Measurements from ENCODE around the gene CYYR1. TPM values are rescaled to one million over a fixed set of nuclear protein-coding genes. Genes with fewer than 3 reads are reported as not detected.

CYYR1 gene
- total RNA-seq, 1 experiment from 2014 or later = 48.5 TPM

GRCh38 chr21:26449161-26449560 is 123.9 kb downstream of the CYYR1 start:
- Histone ChIP-seq H3K27me3 (no peaks in the 10 kb centered on the region), H3K9me3 (replicated peaks) (no peaks in the 10 kb centered on the region), H3K27ac (no peak overlapping the region)

GRCh38 chr21:26448751-26449150 is 124.3 kb downstream of the CYYR1 start:
- H3K27me3 ChIP-seq = no peaks in the 10 kb centered on the region
- no peak overlapping the region for H3K27ac ChIP-seq
- H3K9me3 ChIP-seq (replicated peaks) = no peaks in the 10 kb centered on the region
- no peaks in the 10 kb centered on the region for H3K36me3 ChIP-seq
- H3K4me1 ChIP-seq = peaks cover 28% of the 10 kb centered on the region
- no peak for DNase-seq
- H3K4me3 ChIP-seq = no peak overlapping the region

More at GRCh38 chr21:26449161-26449560, 123.9 kb downstream of the CYYR1 start:
- Histone ChIP-seq H3K4me1 (peaks cover 26% of the 10 kb centered on the region), H3K4me3 (no peak overlapping the region), H3K36me3 (no peaks in the 10 kb centered on the region)
- no peak for DNase-seq

GRCh38 chr21:26447932-26448475 is 125.1 kb downstream of the CYYR1 start:
- H3K9me3 ChIP-seq (replicated peaks) = no peaks in the 10 kb centered on the region
- peaks cover 30% of the 10 kb centered on the region for H3K4me1 ChIP-seq
- no peaks in the 10 kb centered on the region for H3K36me3 ChIP-seq
- H3K27me3 ChIP-seq = no peaks in the 10 kb centered on the region
- no peak overlapping the region for H3K27ac ChIP-seq
- no peak overlapping the region for H3K4me3 ChIP-seq
- DNase-seq = no peak

GRCh38 chr21:26445440-26445839 is 127.6 kb downstream of the CYYR1 start:
- H3K4me1 ChIP-seq = peaks cover 30% of the 10 kb centered on the region
- DNase-seq = peak in 1 of 2 experiments; percentile 42
- peaks cover 8% of the 10 kb centered on the region; the same call in 1 of the 2 replicates for H3K9me3 ChIP-seq (replicated peaks)
- H3K36me3 ChIP-seq = no peaks in the 10 kb centered on the region
- H3K27ac ChIP-seq = peak overlapping the region; percentile 22
- H3K27me3 ChIP-seq = no peaks in the 10 kb centered on the region
- no peak overlapping the region for H3K4me3 ChIP-seq

- Histone ChIP-seq H3K9me3 (replicated peaks) (peaks cover 10% of the 10 kb centered on the region; the same call in 1 of the 2 replicates), H3K27ac (no peak overlapping the region; the same call in 1 of the 2 replicates), H3K27me3 (no peaks in the 10 kb centered on the region), H3K36me3 (no peaks in the 10 kb centered on the region), H3K4me1 (peaks cover 30% of the 10 kb centered on the region), H3K4me3 (no peak overlapping the region)
- peak; percentile 28 to 58 for DNase-seq
Measured at GRCh38 chr21:26444646-26445045, 128.4 kb downstream of the CYYR1 start.

GRCh38 chr21:26443867-26444266 is 129.2 kb downstream of the CYYR1 start:
- Histone ChIP-seq H3K27ac (no peak overlapping the region; the same call in 1 of the 2 replicates), H3K4me3 (no peak overlapping the region), H3K27me3 (no peaks in the 10 kb centered on the region), H3K4me1 (peaks cover 35% of the 10 kb centered on the region), H3K36me3 (no peaks in the 10 kb centered on the region), H3K9me3 (replicated peaks) (peaks cover 10% of the 10 kb centered on the region; the same call in 1 of the 2 replicates)
- no peak for DNase-seq

- Histone ChIP-seq H3K9me3 (replicated peaks) (peaks cover 10% of the 10 kb centered on the region; the same call in 1 of the 2 replicates), H3K27me3 (no peaks in the 10 kb centered on the region), H3K4me3 (no peak overlapping the region), H3K4me1 (peaks cover 38% of the 10 kb centered on the region), H3K27ac (no peak overlapping the region), H3K36me3 (no peaks in the 10 kb centered on the region)
- DNase-seq = no peak
Measured at GRCh38 chr21:26443291-26443690, 129.8 kb downstream of the CYYR1 start.

GRCh38 chr21:26441149-26441548 is 131.9 kb downstream of the CYYR1 start:
- Histone ChIP-seq H3K9me3 (replicated peaks) (peaks cover 10% of the 10 kb centered on the region; the same call in 1 of the 2 replicates), H3K4me3 (no peak overlapping the region), H3K4me1 (peaks cover 45% of the 10 kb centered on the region), H3K27ac (no peak overlapping the region), H3K27me3 (no peaks in the 10 kb centered on the region), H3K36me3 (no peaks in the 10 kb centered on the region)
- DNase-seq = no peak

- H3K9me3 ChIP-seq (replicated peaks) = peaks cover 10% of the 10 kb centered on the region; the same call in 1 of the 2 replicates
- DNase-seq = peak; percentile 17 to 40
- peaks cover 27% of the 10 kb centered on the region for H3K4me1 ChIP-seq
- H3K27ac ChIP-seq = peak overlapping the region; percentile 22
- H3K27me3 ChIP-seq = no peaks in the 10 kb centered on the region
- H3K4me3 ChIP-seq = no peak overlapping the region
- no peaks in the 10 kb centered on the region for H3K36me3 ChIP-seq
Measured at GRCh38 chr21:26438976-26439375, 134.1 kb downstream of the CYYR1 start.

- Histone ChIP-seq H3K36me3 (no peaks in the 10 kb centered on the region), H3K27ac (peak overlapping the region; percentile 54), H3K27me3 (no peaks in the 10 kb centered on the region), H3K4me3 (no peak overlapping the region), H3K9me3 (replicated peaks) (peaks cover 10% of the 10 kb centered on the region; the same call in 1 of the 2 replicates), H3K4me1 (peaks cover 25% of the 10 kb centered on the region)
- peak; percentile 51 to 53 for DNase-seq
Measured at GRCh38 chr21:26437326-26438009, 135.6 kb downstream of the CYYR1 start.

- DNase-seq = no peak
- H3K36me3 ChIP-seq = no peaks in the 10 kb centered on the region
- H3K27ac ChIP-seq = no peak overlapping the region
- no peaks in the 10 kb centered on the region for H3K27me3 ChIP-seq
- peaks cover 13% of the 10 kb centered on the region for H3K4me1 ChIP-seq
- H3K4me3 ChIP-seq = no peak overlapping the region
- H3K9me3 ChIP-seq (replicated peaks) = no peaks in the 10 kb centered on the region
Measured at GRCh38 chr21:26433386-26433785, 139.7 kb downstream of the CYYR1 start.

GRCh38 chr21:26432410-26432809 is 140.7 kb downstream of the CYYR1 start:
- no peak for DNase-seq
- no peak overlapping the region for H3K4me3 ChIP-seq

GRCh38 chr21:26425576-26425975 is 147.5 kb downstream of the CYYR1 start:
- Histone ChIP-seq H3K4me3 (no peak overlapping the region), H3K36me3 (no peaks in the 10 kb centered on the region), H3K27me3 (no peaks in the 10 kb centered on the region), H3K27ac (no peak overlapping the region), H3K4me1 (peaks cover 5% of the 10 kb centered on the region), H3K9me3 (replicated peaks) (no peaks in the 10 kb centered on the region)
- DNase-seq = no peak

More at GRCh38 chr21:26432410-26432809, 140.7 kb downstream of the CYYR1 start:
- H3K36me3 ChIP-seq = no peaks in the 10 kb centered on the region
- H3K27ac ChIP-seq = no peak overlapping the region
- no peaks in the 10 kb centered on the region for H3K27me3 ChIP-seq
- no peaks in the 10 kb centered on the region for H3K9me3 ChIP-seq (replicated peaks)
- H3K4me1 ChIP-seq = peaks cover 3% of the 10 kb centered on the region

GRCh38 chr21:26423511-26423910 is 149.6 kb downstream of the CYYR1 start:
- Histone ChIP-seq H3K27me3 (no peaks in the 10 kb centered on the region), H3K4me3 (no peak overlapping the region), H3K9me3 (replicated peaks) (no peaks in the 10 kb centered on the region), H3K27ac (no peak overlapping the region), H3K4me1 (peaks cover 5% of the 10 kb centered on the region), H3K36me3 (no peaks in the 10 kb centered on the region)
- no peak for DNase-seq

- no peaks in the 10 kb centered on the region for H3K27me3 ChIP-seq
- H3K27ac ChIP-seq = no peak overlapping the region
- no peaks in the 10 kb centered on the region for H3K9me3 ChIP-seq (replicated peaks)
- peaks cover 5% of the 10 kb centered on the region for H3K4me1 ChIP-seq
- no peak for DNase-seq
- H3K4me3 ChIP-seq = no peak overlapping the region
- H3K36me3 ChIP-seq = no peaks in the 10 kb centered on the region
Measured at GRCh38 chr21:26422706-26423105, 150.4 kb downstream of the CYYR1 start.
